EH (cell line): ENCODE data around the gene GDPD3.
"Not testable (repeated sequence)": the region's sequence is repeated elsewhere in the genome, so short reads cannot be mapped to it uniquely, and the experiment has no call there.

Experiments
- DNase-seq: peaks from one replicate; pipeline ENCODE4 v3.0.0-alpha.2; 2015; ENCODE audit warnings: low read depth

GDPD3 gene

GRCh38 chr16:30122604-30123160 is 9.3 kb upstream of the GDPD3 start:
- DNase-seq, result no peak

DNA sequence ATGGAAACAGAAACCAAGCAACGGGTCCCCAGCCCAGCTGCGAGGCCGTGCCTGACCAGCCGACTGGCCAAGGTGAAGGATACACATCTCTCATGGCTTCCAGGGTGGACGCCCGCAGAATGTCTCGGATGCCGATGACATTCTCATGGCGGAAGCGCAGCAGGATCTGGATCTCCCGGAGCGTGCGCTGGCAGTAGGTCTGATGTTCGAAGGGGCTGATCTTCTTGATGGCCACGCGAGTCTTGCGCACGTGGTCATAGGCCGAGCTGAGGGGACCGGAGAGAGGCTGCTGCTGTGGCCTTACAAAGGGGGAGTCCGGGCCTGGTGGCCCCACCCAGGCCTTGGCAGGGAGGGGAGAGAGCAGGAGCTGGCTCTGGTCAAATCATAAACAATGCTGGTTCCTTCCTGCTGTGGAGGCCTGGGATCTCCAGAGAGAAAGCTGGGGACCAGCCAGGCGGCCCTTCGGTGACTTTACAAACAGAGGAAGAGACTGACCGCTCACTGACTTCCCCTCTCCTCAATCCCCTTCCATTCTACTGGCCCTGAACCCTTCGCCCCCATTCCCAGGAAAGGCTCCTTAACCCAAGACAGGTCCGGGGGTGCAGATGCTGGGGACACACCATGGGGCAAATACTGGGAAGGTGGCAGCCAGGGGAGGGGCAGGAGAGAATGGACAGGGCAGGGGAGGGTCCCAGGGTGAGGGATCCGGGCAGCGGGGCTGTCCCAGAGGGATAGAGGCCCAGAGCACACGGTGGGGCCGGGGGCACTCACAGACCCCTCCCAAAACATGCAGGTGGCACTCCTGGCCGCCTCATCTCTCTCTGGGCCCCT is 8.6 kb upstream of the GDPD3 start:
- peak; percentile 37 for DNase-seq

DNA sequence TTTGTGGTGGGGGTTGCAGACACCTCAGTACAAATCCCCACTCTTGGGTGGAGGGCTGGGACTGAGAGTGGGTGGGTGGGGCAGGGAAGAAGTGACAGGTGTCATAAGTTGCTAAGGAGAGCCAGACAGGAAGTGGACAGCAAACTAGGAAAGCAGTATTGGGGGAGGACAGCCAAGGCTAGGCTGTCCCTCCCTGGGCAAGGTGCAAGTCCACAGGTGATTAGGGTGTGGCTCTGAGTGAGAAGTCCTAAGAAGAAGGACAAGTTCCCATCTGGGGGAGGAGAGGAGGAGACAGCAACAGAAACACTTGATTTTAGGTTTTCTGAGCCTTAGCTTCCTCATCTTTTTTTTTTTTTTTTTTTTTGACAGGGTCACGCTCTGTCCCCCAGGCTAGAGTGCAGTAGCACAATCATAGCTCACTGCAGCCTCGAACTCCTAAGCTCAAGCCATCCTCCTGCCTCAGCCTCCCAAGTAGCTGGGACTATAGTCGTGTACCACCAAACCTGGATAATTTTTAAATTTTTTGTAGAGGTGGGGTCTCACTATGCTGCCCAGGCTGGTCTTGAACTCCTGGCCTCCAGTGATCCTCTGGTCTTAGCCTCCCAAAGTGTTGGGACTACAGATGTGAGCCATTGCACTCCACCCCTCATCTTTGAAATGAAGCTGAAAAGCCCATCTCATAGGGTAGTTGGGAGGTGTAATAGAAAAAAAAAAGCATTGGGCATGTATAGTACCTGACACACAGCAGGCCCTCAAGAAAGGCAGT is 7.2 kb upstream of the GDPD3 start:
- no peak for DNase-seq

DNA sequence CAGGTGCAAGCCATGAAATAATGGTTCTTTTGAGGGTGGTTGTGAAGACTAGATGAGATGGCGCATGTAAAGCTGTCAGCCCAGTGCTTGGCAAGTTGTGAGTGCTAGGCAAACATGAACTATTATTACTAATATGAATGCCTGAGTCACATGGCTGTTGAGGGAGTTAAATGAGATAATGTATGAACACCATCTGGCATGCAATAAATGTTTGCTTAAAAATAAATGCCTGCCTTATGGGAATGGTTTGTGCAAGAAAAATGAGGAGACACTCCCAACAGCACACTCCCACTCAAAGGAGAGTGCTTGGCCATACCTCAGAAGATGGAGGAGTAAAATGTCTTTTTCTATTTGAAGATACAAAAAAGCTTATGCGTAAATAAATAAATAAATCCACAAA is 6.1 kb upstream of the GDPD3 start:
- DNase-seq, result no peak

GRCh38 chr16:30117768-30118167 is 4.4 kb upstream of the GDPD3 start:
- no peak for DNase-seq

DNA sequence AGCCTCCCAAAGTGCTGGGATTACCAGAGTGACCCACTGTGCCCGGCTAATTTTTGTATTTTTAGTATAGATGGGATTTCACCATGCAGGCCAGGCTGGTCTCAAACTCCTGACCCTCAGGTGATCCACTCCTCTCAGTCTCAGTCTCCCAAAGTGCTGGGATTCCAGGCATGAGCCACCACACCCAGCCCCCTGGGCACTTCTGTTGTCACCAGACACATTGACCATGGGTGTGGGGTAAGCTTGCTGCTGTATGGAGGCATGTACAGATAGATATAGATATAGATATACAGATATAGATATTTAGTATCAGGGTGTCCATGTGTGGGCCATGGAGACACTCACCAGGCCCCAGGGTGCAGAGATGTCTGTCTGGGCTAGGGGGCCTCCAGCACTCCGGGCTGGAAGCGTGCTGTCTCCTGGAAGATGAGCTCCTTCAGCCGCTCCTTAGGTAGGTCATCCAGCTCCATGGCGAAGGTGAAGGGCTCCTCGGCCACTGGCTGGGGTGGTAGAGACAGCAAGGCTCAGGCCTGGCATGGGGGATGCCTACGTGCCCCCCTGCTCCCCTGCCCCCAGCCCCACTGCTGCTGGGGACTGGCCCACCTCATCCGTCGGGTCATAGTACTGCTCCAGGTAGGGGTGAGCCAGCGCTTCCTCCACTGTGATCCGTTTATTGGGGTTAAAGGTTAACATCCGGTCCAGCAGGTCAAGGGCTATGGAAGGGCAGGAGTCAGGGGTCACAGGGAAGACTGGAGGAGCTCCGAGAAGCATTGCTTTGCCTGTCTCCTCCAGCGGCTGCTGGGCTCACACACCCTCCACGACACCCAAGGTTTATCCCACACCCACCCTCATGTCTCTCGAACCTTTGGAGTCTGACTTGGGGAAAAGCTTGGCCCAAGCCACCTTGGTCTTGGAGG is 3.2 kb upstream of the GDPD3 start:
- DNase-seq, result no peak

GRCh38 chr16:30115238-30115637 is 1.9 kb upstream of the GDPD3 start:
- no peak for DNase-seq

- DNase-seq, result not testable (repeated sequence)
These were observed 1.5 kb upstream of the GDPD3 start for GRCh38 chr16:30114833-30115232.

DNA sequence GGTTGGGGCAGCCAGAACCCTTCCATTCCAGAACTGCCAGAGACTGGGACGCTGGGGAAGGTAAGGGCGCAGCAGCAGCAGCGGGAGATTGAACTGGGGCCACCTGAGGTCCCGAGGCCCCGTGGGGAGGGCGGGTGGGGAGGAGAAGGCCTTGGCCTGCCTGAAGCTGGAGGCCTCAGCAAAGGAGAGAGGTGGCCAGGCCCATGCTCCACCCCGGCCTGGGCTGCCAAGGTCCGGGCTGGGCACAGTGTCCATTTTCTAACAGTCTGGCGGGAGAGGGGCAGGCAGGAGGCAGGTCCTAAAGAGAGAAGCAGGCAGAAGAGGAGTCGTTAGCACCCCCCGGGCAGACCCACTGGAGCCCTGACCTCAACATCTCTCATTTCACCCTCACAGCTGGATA is 1.1 kb upstream of the GDPD3 start:
- no peak for DNase-seq

DNA sequence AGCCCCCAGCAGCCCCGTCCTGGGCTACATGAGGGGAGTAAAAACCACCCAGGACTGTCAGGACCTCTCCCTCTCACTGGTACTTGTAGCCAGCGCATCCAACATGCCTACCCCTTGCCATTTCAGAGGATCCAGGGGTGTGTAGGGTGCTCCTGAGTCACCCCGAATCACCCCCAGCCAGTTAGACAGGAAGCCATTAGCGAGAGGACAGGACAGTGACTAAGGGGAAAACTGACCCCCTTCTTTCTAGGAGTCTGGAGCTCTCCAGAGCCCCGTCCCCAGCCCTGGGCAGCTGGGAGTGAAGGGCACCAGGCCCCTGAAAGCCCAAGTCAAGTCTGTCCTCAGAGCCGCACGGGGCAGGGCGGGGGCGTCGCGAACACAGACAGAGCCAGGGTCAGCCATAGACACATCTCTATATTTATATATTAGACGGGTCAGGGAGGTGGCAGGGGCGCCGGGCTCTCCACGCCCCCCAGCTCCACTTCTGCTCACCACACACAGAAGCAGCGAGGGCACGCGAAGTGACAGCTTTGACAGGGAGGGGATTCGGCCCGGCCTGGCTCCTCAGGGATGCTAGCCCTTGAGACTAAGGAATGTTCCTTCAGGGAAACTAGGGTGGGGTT is 485 bp upstream of the GDPD3 start:
- DNase-seq, result no peak

DNA sequence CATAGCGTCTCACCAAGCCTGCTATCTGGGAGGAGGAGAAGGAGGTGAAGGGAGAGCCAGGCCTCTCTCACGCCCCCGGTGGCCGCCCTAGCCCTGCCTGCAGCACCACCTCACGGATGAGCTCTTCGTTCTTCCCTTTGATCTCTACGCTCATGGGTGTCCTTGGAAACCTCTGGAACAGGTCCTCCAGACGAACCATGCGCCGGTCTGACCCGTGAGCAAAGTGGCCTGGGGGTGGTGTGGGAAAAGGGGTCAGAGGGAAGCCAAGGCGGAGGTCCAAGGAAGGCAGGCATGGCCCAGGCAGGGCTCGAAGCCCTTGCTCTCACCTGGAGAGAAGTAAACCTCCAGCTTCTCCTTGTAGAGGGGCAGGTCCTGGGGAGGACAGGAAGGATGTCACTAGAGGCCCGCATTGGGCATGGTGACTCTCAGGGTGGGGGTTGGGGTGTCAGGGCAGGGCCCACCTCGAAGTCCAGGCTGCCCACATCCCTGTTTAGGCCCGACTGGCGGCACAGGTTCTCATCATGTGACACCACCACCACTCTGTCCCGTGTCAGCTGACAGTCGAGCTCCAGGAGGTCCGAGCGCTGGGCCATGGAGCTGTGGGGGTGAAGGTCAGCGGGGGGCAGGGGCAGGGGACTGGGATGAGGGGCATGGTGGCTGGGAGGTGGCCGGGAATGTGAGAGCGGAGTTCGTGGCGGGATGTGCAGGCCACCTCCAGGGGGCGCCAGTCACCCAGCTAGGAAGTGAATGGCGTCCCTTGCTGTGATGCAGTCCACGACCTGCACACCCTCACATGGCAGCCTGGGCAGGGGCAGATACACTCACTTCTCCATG is 923 bp downstream of the GDPD3 start:
- peak; percentile 54 for DNase-seq

DNA sequence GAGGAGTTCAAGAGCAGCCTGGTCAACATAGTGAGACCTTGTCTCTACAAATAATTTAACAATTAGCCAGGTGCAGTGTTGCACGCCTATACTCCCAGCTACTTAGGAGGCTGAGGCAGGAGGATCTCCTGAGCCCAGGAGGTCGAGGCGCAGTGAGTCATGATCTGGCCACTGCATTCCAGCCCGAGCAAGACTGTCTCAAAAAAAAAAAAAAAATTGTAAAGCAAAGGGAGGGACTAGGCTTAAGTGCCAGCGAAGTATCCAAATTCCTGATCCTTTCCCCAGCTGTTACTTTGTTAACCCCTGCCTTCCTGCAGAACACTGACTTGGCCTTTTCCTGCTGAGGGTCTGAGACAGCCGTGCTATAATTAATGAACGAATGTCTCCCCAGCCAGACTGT is 2.7 kb downstream of the GDPD3 start:
- peak; percentile 43 for DNase-seq

DNA sequence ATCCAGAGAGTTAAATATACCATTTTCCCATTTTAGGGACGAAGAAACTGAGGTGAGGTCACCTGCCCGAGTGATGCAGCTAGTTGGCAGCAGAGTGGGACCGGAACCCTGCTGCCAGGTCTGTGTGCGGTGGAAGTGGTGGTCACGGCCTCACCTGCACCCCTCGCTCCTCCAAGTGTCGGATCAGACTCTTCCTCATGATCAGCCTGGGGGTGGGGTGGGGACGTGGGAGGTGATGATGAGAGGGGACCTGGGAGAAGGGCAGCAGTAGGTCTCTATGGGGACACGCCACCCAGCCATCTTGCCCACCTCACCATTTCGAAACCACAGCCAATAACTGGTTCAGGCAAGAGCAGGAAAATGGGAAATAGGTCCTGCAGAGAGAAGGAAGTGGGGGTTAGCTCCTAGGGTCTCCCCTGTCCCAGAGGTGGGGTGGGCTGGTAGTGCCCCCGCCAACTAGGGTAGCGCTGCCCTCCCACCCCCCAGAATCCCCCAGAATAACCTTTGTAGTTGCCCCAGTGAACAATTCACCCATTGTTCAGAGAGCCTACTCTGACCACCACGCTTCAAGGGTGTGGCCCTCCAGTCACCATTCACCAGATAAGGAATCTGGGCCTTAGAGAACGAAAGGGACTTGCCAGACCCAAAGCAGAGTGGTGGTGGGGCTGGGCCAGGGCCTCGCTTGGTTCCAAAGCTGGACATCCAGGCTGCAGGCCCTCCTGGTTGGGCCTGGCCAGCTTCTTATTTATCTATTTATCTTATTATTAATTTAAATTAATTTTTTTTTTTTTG is 5.1 kb downstream of the GDPD3 start:
- no peak for DNase-seq

DNA sequence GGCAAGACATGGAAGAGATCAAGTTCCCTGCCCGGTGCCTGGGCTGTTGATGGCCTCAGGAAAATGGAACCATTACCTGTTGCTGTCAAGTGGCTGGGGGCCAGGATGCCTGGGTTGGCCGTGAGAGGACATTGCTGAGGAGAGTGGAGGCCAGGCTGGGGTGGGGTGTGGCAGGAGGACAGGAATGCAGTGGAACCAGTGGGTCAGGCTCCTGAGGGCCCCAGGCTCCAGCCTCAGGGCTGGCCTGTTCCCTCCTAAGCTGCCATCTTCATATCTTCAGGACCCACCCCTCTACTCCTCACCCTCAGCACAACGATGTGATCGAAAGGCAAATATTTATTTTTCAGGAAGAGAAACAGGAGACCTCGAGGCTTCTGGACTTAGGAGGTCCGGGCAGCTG is 8.8 kb downstream of the GDPD3 start:
- no peak for DNase-seq

GRCh38 chr16:30104090-30104489 is 9.2 kb downstream of the GDPD3 start:
- no peak for DNase-seq

DNA sequence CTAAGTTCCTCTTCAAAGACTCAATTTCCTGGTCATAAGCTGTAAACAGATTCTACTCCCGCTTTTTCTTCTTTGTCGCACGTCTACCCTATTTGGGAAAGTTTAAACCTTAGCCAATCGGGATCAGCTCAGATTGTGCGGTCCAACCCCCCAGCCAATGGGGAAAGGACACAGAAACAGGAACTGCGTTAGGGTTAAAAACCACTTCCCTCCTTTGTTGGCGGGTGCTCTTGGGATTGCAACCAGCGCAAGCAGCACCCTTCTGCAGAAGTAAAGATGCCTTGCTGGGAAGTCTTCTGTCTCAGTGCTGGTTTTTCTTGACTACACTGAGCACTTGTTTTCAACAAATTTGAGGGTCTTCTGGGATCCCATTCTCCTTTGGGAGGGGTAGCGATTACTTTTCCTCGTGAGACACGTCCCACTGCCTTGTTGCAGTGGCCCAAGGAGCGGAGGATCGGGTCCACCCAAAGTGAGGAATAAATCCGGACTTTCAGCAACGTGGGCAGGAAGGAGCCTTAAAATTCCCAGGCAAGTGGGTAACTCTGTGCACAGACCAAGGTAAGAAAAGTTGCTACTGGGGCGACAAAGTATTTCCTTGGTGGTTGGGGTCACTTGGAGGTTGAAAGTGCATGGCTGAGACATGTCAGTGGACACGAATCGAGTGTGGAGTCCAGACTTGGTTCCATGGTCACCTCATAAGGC is 16.3 kb downstream of the GDPD3 start:
- no peak for DNase-seq

GRCh38 chr16:30096105-30096861 is 17.1 kb downstream of the GDPD3 start, which contains the start of gene YPEL3:
TSS of gene YPEL3 (minus strand) at chr16:30096213. CDS start at chr16:30095482, 731 bp downstream.
- peak; percentile 91 for DNase-seq
